ENCODE results near the gene EIF2A. TPM values are rescaled to one million over a fixed set of nuclear protein-coding genes. Genes with fewer than 3 reads are reported as not detected.

EIF2A gene
- total RNA-seq, 1 experiment from 2014 or later, result 74.1 TPM

GRCh38 chr3:150540991-150541390 lies 5.6 kb upstream of the EIF2A start:
- peaks cover 10% of the 10 kb centered on the region; the same call in 1 of the 2 replicates for H3K79me2 ChIP-seq (ENCODE audit: insufficient read depth, low read length)

More at GRCh38 chr3:150540991-150541390, 5.6 kb upstream of the EIF2A start:
- Histone ChIP-seq H3K23ac (ENCODE audit: insufficient read length, low read depth, low read length) (no peak overlapping the region), H3K27me3 (ENCODE audit: insufficient read depth, low read length) (no peaks in the 10 kb centered on the region), H3K9me3 (ENCODE audit: control insufficient read depth, low read depth, low read length) (no peaks in the 10 kb centered on the region), H3K9ac (ENCODE audit: extremely low read depth, insufficient read length, low read length) (no peak overlapping the region), H4K20me1 (ENCODE audit: control insufficient read depth, insufficient read depth, insufficient read length) (no peaks in the 10 kb centered on the region), H3K23me2 (ENCODE audit: insufficient read length, low read depth, low read length, poor library complexity, severe bottlenecking) (no peaks in the 10 kb centered on the region), H2BK12ac (ENCODE audit: insufficient read length, low read depth, low read length) (no peak overlapping the region), H3K4me2 (ENCODE audit: insufficient read depth, insufficient read length, low read length) (no peak overlapping the region), H3K18ac (ENCODE audit: insufficient read length, low read depth, low read length) (no peak overlapping the region), H3K27ac (ENCODE audit: insufficient read length, low read depth, low read length) (no peak overlapping the region), H3K56ac (ENCODE audit: insufficient read length, low read depth, low read length) (no peak overlapping the region), H4K8ac (replicated peaks; ENCODE audit: insufficient read length, low read depth, low read length) (no peak overlapping the region), H4K5ac (ENCODE audit: insufficient read length, low read depth, low read length) (no peak overlapping the region), H3K4me1 (ENCODE audit: insufficient read depth, low read length) (no peaks in the 10 kb centered on the region), H4K91ac (ENCODE audit: insufficient read length, low read depth, low read length) (no peak overlapping the region), H3T11ph (ENCODE audit: low read length) (no peak overlapping the region), H3K14ac (ENCODE audit: insufficient read depth, low read length) (no peak overlapping the region), H2AFZ (ENCODE audit: low read length) (no peak overlapping the region), H3K79me1 (ENCODE audit: insufficient read depth, low read depth, low read length, poor library complexity, severe bottlenecking) (no peaks in the 10 kb centered on the region), H2BK5ac (ENCODE audit: insufficient read length, low read length) (no peak overlapping the region), H2AK5ac (ENCODE audit: insufficient read length, low read length) (no peak overlapping the region), H3K4ac (ENCODE audit: low read depth, low read length) (no peak overlapping the region), H2BK20ac (ENCODE audit: low read depth, low read length, poor library complexity, severe bottlenecking) (no peak overlapping the region), H2BK15ac (ENCODE audit: low read depth, low read length) (no peak overlapping the region), H2BK120ac (ENCODE audit: low read depth, low read length, poor library complexity, severe bottlenecking) (no peak overlapping the region)
- H3K4me3 Mint-ChIP-seq, result no peak overlapping the region
- WGBS (ENCODE audit: extremely low coverage, insufficient read length, low lambda C conversion rate), result no CpG with 5 or more reads among the region's 3 CpGs
- no peak overlapping the region for H3K27ac Mint-ChIP-seq
- H3K27me3 Mint-ChIP-seq (ENCODE audit: low read depth), result no peaks in the 10 kb centered on the region
- peaks cover 6 to 8% of the 10 kb centered on the region in 2 experiments for H3K4me1 Mint-ChIP-seq
- DNase-seq, result no peak
- TF ChIP-seq, protein P1, sequence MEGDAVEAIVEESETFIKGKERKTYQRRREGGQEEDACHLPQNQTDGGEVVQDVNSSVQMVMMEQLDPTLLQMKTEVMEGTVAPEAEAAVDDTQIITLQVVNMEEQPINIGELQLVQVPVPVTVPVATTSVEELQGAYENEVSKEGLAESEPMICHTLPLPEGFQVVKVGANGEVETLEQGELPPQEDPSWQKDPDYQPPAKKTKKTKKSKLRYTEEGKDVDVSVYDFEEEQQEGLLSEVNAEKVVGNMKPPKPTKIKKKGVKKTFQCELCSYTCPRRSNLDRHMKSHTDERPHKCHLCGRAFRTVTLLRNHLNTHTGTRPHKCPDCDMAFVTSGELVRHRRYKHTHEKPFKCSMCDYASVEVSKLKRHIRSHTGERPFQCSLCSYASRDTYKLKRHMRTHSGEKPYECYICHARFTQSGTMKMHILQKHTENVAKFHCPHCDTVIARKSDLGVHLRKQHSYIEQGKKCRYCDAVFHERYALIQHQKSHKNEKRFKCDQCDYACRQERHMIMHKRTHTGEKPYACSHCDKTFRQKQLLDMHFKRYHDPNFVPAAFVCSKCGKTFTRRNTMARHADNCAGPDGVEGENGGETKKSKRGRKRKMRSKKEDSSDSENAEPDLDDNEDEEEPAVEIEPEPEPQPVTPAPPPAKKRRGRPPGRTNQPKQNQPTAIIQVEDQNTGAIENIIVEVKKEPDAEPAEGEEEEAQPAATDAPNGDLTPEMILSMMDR (conservative IDR thresholded peaks at IDR 0.05), result no peak
- peaks cover 4 to 23% (median 20%) of the 10 kb centered on the region in 3 experiments; a peak in 6 of 7 replicates for H3K36me3 Mint-ChIP-seq (ENCODE audit: insufficient read depth in 1 of 3, low read depth in 3 of 3)
- H3K9me3 Mint-ChIP-seq, result no peaks in the 10 kb centered on the region; a peak in 1 of 5 replicates

Data from H9 (cell line).